Stimulated activated memory B cell treated with anti-CD40 and anti-IgM and Interleukin-4, amounts not matched to agents 10 μg/mL and 1 μg/mL and 100 μg/mL, for 72 hours (primary cell): ENCODE results near the gene LRRC8B.
"Not testable (repeated sequence)": the region's sequence is repeated elsewhere in the genome, so short reads cannot be mapped to it uniquely, and the experiment has no call there.

Source experiments
- ATAC-seq: fragments of 150-1000 bp; cut with Tn5 transposase; 2 replicates; pipeline ENCODE4 v1.10.0; 2021
- H3K27ac Mint-ChIP-seq: one replicate; pipeline ENCODE4 v1.8.0; 2022; ENCODE audit warnings: mild to moderate bottlenecking, mixed read lengths
- H3K27me3 Mint-ChIP-seq: one replicate; pipeline ENCODE4 v1.8.0; 2022; ENCODE audit warnings: mixed read lengths
- H3K36me3 Mint-ChIP-seq: one replicate; pipeline ENCODE4 v1.8.0; 2022; ENCODE audit warnings: mixed read lengths
- H3K4me1 Mint-ChIP-seq: one replicate; pipeline ENCODE4 v1.8.0; 2022; ENCODE audit warnings: mixed read lengths
- H3K4me3 Mint-ChIP-seq: one replicate; pipeline ENCODE4 v1.8.0; 2022; ENCODE audit warnings: mild to moderate bottlenecking, moderate library complexity, mixed read lengths
- H3K9me3 Mint-ChIP-seq: one replicate; pipeline ENCODE4 v1.8.0; 2022; ENCODE audit warnings: mixed read lengths

The LRRC8B gene

DNA sequence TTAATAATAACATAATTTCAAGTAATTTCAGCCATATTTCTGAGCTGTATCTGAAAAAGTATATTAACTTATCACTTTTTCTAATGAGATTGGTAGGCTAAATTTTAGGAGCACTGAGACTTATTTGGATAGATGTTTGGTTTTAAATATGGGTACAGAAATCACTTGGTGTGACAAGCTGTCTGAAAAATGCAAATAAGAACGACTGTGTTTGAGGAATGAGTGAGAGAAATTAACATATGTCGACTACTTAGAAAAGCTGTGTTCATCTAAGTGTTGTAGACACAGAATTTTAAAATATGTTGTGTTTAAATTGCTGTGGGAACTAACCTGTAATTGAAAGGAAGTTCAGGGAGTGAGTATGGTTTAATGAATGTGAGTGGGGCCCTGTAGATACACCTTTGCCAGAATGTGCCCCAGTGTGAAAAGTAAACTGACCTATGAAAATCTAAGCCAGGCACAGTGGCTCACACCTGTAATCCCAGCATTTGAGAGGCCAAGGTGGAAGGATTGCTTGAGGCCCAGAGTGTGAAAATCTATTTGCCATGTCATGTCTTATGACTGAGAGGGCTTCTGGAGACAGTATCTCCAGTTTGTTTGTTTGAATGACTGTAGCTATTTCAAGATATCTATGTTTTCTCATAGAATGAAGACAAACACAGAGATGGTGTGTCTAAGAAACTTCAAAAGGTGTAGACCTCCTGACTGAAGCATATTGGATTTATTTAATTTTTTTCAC, 54.5 kb downstream of the LRRC8B start:
- H3K4me1 Mint-ChIP-seq = peaks cover 7% of the 10 kb centered on the region
- no peak overlapping the region for H3K27ac Mint-ChIP-seq
- H3K9me3 Mint-ChIP-seq = no peaks in the 10 kb centered on the region
- H3K4me3 Mint-ChIP-seq = no peak overlapping the region
- ATAC-seq = no peak
- H3K36me3 Mint-ChIP-seq = peaks cover 53% of the 10 kb centered on the region
- H3K27me3 Mint-ChIP-seq = no peaks in the 10 kb centered on the region

GRCh38 chr1:89580036-89580435, 55.4 kb downstream of the LRRC8B start:
- peaks cover 54% of the 10 kb centered on the region for H3K36me3 Mint-ChIP-seq
- no peaks in the 10 kb centered on the region for H3K9me3 Mint-ChIP-seq
- no peaks in the 10 kb centered on the region for H3K27me3 Mint-ChIP-seq
- ATAC-seq = no peak
- no peak overlapping the region for H3K27ac Mint-ChIP-seq
- H3K4me1 Mint-ChIP-seq = peaks cover 7% of the 10 kb centered on the region
- H3K4me3 Mint-ChIP-seq = no peak overlapping the region

DNA sequence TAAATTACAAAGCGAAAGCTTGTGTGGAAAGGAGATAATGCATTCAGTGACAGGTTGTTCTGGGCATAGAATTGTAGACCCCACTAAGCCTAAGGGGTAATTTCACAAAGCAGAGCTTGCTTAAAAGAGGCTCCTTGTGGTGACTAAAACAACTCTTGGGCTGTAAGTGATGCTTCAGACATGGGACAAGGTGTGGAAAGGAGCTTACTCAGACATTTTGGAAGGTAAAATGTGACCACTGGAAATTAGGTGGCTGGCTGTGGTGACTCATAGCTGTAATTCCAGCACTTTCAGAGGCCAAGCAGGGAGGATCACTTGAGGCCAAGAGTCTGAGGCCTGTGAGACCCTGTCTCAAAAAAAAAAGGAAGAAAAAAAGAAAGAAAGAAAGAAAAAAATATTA, 57.2 kb downstream of the LRRC8B start:
- no peak overlapping the region for H3K4me3 Mint-ChIP-seq
- peaks cover 55% of the 10 kb centered on the region for H3K36me3 Mint-ChIP-seq
- H3K27ac Mint-ChIP-seq = no peak overlapping the region
- peaks cover 7% of the 10 kb centered on the region for H3K4me1 Mint-ChIP-seq
- ATAC-seq = no peak
- no peaks in the 10 kb centered on the region for H3K27me3 Mint-ChIP-seq
- no peaks in the 10 kb centered on the region for H3K9me3 Mint-ChIP-seq

- Mint-ChIP-seq H3K27me3 (no peaks in the 10 kb centered on the region), H3K4me3 (no peak overlapping the region), H3K27ac (no peak overlapping the region), H3K9me3 (no peaks in the 10 kb centered on the region), H3K4me1 (peaks cover 7% of the 10 kb centered on the region), H3K36me3 (peaks cover 57% of the 10 kb centered on the region)
- ATAC-seq = no peak
Measured at GRCh38 chr1:89582571-89582970, 57.9 kb downstream of the LRRC8B start.

DNA sequence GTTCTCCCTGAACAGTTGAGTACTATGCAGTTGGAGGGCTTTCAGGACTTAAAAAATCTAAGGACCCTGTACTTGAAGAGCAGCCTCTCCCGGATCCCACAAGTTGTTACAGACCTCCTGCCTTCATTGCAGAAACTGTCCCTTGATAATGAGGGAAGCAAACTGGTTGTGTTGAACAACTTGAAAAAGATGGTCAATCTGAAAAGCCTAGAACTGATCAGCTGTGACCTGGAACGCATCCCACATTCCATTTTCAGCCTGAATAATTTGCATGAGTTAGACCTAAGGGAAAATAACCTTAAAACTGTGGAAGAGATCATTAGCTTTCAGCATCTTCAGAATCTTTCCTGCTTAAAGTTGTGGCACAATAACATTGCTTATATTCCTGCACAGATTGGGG, 59.6 kb downstream of the LRRC8B start:
- H3K4me3 Mint-ChIP-seq = no peak overlapping the region
- ATAC-seq = no peak
- no peaks in the 10 kb centered on the region for H3K27me3 Mint-ChIP-seq
- no peaks in the 10 kb centered on the region for H3K9me3 Mint-ChIP-seq
- peaks cover 9% of the 10 kb centered on the region for H3K4me1 Mint-ChIP-seq
- peaks cover 64% of the 10 kb centered on the region for H3K36me3 Mint-ChIP-seq
- H3K27ac Mint-ChIP-seq = no peak overlapping the region

GRCh38 chr1:89584781-89585180, 60.2 kb downstream of the LRRC8B start:
- ATAC-seq = no peak
- no peak overlapping the region for H3K4me3 Mint-ChIP-seq
- no peaks in the 10 kb centered on the region for H3K9me3 Mint-ChIP-seq
- H3K27me3 Mint-ChIP-seq = no peaks in the 10 kb centered on the region
- peaks cover 13% of the 10 kb centered on the region for H3K4me1 Mint-ChIP-seq
- no peak overlapping the region for H3K27ac Mint-ChIP-seq
- peaks cover 68% of the 10 kb centered on the region for H3K36me3 Mint-ChIP-seq

GRCh38 chr1:89587729-89588161, 63.1 kb downstream of the LRRC8B start:
- ATAC-seq = no peak
- peaks cover 24% of the 10 kb centered on the region for H3K4me1 Mint-ChIP-seq
- H3K27me3 Mint-ChIP-seq = no peaks in the 10 kb centered on the region
- no peak overlapping the region for H3K27ac Mint-ChIP-seq
- no peaks in the 10 kb centered on the region for H3K9me3 Mint-ChIP-seq
- no peak overlapping the region for H3K4me3 Mint-ChIP-seq
- peaks cover 58% of the 10 kb centered on the region for H3K36me3 Mint-ChIP-seq

GRCh38 chr1:89588480-89588879, 63.9 kb downstream of the LRRC8B start:
- H3K27me3 Mint-ChIP-seq = no peaks in the 10 kb centered on the region
- ATAC-seq = no peak
- no peak overlapping the region for H3K4me3 Mint-ChIP-seq
- peaks cover 55% of the 10 kb centered on the region for H3K36me3 Mint-ChIP-seq
- H3K4me1 Mint-ChIP-seq = peaks cover 24% of the 10 kb centered on the region
- H3K9me3 Mint-ChIP-seq = no peaks in the 10 kb centered on the region
- H3K27ac Mint-ChIP-seq = no peak overlapping the region

GRCh38 chr1:89589515-89589914, 64.9 kb downstream of the LRRC8B start:
- Mint-ChIP-seq H3K4me3 (no peak overlapping the region), H3K9me3 (no peaks in the 10 kb centered on the region), H3K36me3 (peaks cover 49% of the 10 kb centered on the region), H3K27me3 (no peaks in the 10 kb centered on the region), H3K4me1 (peaks cover 24% of the 10 kb centered on the region), H3K27ac (no peak overlapping the region)
- no peak for ATAC-seq

DNA sequence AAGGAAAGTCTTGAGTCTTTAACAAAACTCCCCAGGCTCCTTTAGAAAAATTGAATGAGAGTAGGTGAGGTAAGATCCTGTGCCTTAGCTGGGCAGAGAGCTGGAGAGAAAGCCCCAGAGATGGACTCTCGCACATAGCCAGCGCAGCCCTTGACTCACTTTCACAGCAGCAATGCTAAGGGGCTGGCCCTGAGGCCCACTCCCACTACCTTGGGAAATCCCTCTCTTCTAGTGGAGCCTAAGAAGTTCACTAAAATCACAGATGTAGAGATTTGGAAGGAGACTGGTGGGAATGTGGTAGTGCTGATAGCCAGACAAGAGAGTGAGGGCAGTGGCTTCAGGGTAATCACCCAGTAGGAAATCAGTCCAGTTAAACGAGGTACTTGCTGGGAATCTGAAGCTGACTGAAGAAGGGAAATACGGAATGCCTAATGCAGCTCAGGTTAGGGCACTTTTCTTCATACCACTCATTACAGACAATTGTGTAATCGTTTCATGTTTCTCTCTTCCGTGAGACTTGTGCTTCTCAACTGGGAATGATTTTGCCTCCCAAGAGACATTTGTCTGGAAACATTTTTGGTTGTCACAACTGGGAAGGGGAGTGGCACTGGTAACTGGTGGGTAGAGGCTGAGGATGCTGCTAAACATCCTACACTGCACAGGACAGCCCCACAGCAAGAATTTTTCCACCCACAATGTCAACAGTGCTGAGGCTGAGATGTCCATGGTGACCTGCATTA, 65.9 kb downstream of the LRRC8B start:
- Mint-ChIP-seq H3K9me3 (no peaks in the 10 kb centered on the region), H3K4me1 (peaks cover 24% of the 10 kb centered on the region), H3K36me3 (peaks cover 39% of the 10 kb centered on the region), H3K27ac (no peak overlapping the region), H3K4me3 (no peak overlapping the region), H3K27me3 (no peaks in the 10 kb centered on the region)
- ATAC-seq = no peak

DNA sequence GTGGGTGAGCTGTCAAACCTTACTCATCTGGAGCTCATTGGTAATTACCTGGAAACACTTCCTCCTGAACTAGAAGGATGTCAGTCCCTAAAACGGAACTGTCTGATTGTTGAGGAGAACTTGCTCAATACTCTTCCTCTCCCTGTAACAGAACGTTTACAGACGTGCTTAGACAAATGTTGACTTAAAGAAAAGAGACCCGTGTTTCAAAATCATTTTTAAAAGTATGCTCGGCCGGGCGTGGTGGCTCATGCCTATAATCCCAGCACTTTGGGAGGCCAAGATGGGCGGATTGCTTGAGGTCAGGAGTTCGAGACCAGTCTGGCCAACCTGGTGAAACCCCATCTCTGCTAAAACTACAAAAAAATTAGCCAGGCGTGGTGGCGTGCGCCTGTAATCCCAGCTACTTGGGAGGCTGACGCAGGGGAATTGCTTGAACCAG, 68.3 kb downstream of the LRRC8B start:
- ATAC-seq, H3K9me3 Mint-ChIP-seq, H3K4me3 Mint-ChIP-seq, H3K27me3 Mint-ChIP-seq: not testable (repeated sequence)
- Mint-ChIP-seq H3K4me1 (peaks cover 24% of the 10 kb centered on the region), H3K27ac (peak overlapping the region; percentile 17), H3K36me3 (peaks cover 31% of the 10 kb centered on the region)

DNA sequence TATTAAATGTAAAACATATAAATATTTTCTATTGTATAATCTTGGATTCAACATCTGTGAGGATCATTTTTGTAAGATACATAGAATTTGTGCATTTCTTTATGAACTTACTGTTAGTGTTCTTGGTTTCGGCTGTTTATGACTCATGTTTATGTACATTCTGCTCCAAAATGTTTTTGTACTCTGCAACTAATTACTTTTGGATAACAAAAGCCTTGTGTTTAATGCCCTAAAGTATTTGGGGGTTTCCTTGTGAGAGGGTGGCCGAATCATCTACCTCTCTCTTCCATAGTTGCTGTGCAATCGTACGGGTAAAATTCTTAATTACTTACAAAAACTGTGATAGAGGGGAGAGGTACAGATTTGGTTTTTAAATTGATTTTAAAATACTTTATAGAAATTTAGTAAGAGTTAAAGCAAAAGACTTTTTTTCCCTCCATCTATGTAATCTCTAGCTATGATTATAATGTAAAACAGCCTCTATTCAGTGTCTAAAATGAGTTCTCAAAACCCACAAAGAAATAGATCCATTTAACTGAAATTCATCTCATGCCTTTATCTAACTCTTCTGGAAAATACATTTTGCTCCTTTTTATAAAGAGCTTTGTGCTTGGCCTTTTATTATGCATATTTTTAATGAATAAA, 69.6 kb downstream of the LRRC8B start:
- Mint-ChIP-seq H3K27ac (no peak overlapping the region), H3K9me3 (no peaks in the 10 kb centered on the region), H3K36me3 (peaks cover 24% of the 10 kb centered on the region), H3K4me3 (no peak overlapping the region), H3K27me3 (no peaks in the 10 kb centered on the region), H3K4me1 (peaks cover 22% of the 10 kb centered on the region)
- no peak for ATAC-seq

GRCh38 chr1:89596698-89597097, 72.1 kb downstream of the LRRC8B start:
- Mint-ChIP-seq H3K36me3 (peaks cover 13% of the 10 kb centered on the region), H3K4me3 (no peak overlapping the region)

DNA sequence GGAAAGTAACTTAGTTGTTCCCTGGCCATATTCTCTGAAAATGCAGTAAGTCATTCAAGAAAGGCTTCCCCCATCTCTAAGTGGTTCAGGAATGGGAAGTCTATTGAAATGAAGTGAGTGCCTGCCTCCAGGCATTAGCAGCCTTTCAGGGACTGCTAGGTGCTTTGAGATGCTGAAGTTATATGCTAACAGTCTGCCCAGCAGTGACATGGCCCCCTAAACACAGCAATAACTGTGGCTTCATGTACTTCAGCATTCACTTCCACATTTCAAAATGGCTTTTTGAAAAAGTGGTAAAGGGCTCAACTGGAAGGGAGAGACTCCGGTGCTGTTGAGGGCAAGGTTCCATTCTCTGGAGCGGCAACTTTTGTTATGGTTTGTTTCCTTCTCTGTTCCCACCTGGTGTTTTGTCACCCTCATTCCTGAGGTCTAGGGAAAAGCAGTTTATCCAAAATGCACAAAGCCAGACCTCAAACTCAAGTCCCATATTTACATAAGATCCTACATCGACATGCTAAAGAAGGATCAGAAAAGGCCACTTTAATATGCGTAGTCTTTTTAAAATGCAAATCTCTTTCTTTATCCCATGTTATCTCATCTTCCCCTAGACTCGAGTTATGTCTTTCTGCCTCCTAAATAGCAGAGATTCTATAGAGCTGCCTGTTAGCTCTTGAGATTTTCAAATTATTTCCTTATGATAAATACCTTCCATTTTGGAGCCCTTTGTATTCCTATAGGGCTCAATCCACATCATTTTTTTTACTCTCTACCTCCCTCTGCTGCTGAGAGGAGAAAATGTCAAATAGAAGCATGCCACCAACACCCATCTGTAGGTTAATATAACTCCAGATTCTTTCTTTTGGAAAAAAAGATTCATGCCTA, 74.1 kb downstream of the LRRC8B start:
- Mint-ChIP-seq H3K27me3 (no peaks in the 10 kb centered on the region), H3K36me3 (peaks cover 2% of the 10 kb centered on the region), H3K9me3 (no peaks in the 10 kb centered on the region), H3K27ac (no peak overlapping the region), H3K4me1 (peaks cover 11% of the 10 kb centered on the region), H3K4me3 (no peak overlapping the region)
- no peak for ATAC-seq

More at GRCh38 chr1:89596698-89597097, 72.1 kb downstream of the LRRC8B start:
- Mint-ChIP-seq H3K27ac (no peak overlapping the region), H3K9me3 (no peaks in the 10 kb centered on the region), H3K27me3 (no peaks in the 10 kb centered on the region), H3K4me1 (peaks cover 6% of the 10 kb centered on the region)
- no peak for ATAC-seq

DNA sequence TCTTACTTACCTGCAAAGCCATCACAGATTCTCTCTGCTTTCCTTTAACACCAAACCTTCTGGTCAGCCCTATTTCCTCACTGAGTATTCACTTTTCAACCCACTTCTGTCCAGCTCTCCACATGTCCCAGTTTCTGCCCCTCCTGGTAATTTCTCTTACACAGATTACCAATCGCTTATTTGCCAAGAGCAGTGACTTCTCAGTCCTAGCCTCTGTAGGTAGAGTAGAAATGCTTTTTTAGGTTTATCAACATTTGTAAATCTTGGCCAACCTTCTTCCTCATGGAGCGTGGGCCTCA, 74.7 kb downstream of the LRRC8B start:
- Mint-ChIP-seq H3K9me3 (no peaks in the 10 kb centered on the region), H3K4me1 (peaks cover 13% of the 10 kb centered on the region), H3K4me3 (no peak overlapping the region), H3K27ac (no peak overlapping the region), H3K27me3 (no peaks in the 10 kb centered on the region), H3K36me3 (no peaks in the 10 kb centered on the region)
- no peak for ATAC-seq
